Activated naive CD4-positive, alpha-beta T cell treated with anti-CD3 and anti-CD28 coated beads, Interleukin-2, amount 50 U/mL, for 16 hours (primary cell): ENCODE measurements around the gene AP3B1.

Experiments used
- DNase-seq: peaks from one replicate; pipeline ENCODE4 v3.0.0-alpha.2; 2020

The AP3B1 gene

GRCh38 chr5:78289911-78290310 lies 4.6 kb downstream of the AP3B1 start:
- DNase-seq, result no peak

DNA sequence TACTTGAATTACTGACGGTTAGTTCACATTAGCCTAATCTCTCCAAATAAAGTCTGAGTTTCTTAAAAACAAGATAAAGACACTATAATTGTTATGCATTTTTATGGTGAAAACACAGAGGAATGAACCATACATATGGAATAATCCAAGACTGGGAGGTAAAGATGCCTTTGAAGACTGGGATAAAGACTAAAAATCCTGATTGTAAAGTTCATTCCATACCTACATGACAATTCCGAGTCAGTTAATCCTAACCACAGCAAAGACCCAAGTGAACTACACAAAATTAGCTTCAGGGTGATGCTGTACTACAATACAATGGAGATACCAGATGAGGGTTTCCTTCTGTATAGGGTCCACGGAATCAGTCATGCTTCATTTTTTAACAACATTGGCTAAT lies 6.3 kb downstream of the AP3B1 start:
- no peak for DNase-seq

GRCh38 chr5:78287833-78288232 lies 6.7 kb downstream of the AP3B1 start:
- no peak for DNase-seq

DNA sequence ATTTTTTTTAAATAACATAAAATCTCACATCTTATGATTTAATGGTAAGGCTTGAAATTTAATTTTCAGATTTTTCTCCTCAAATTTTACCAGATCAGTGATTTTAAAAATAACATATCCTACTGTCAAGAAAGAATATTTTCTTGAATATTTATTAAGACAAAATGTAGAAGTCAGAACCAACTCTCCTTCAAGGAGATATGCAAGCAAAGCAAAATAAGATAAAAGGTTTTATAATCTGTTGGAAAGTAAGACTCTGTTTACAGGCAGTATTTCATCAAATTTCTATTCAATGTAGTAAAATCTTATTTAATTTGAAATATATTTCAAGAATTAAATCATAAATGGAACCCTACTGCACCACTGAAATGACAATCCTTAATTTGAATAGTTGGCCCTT lies 7.3 kb downstream of the AP3B1 start:
- DNase-seq, result no peak

GRCh38 chr5:78286290-78286689 lies 8.2 kb downstream of the AP3B1 start:
- DNase-seq, result no peak

GRCh38 chr5:78283802-78284201 lies 10.7 kb downstream of the AP3B1 start:
- DNase-seq, result no peak

GRCh38 chr5:78283105-78283504 lies 11.4 kb downstream of the AP3B1 start:
- no peak for DNase-seq

DNA sequence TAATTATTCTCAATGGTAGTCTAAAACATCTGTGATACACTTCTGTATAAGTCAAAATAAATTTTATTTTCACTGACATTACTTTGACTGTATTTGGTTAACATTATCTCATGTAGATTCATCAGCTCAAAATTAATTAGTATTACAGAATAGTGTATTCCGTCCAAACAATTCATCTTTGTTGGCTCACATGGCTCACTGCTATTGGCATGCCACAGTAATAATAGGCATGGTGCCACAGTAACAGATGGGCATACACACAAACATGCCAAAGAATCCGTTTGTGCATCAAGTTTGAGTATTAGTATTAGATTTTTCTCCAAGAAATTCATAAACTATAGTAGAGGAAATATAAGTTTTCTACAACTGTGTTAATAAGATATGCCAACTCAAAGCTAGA lies 14.2 kb downstream of the AP3B1 start:
- no peak for DNase-seq

DNA sequence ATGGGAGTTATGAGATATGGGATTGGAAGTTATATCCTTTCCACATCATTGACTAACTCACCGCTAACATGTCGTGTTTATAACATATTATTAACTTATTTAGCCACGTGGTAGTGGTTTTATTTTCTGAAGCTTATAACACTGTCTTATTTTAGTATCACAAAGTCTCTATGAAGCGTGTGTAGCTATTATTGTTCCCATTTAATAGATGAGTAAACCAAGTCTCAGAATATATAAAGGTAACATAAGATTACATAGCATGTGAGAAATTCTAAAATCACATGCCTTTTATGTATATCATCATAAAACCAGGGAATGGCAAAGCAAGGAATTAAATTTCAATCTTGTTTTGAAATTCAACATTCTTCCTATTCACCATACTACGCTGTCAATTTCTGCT lies 15.3 kb downstream of the AP3B1 start:
- DNase-seq, result no peak

GRCh38 chr5:78277715-78278114 lies 16.8 kb downstream of the AP3B1 start:
- DNase-seq, result no peak

GRCh38 chr5:78275998-78276543 lies 18.4 kb downstream of the AP3B1 start:
- DNase-seq, result no peak

- DNase-seq, result no peak
These were observed 19.8 kb downstream of the AP3B1 start for GRCh38 chr5:78274540-78275197.

DNA sequence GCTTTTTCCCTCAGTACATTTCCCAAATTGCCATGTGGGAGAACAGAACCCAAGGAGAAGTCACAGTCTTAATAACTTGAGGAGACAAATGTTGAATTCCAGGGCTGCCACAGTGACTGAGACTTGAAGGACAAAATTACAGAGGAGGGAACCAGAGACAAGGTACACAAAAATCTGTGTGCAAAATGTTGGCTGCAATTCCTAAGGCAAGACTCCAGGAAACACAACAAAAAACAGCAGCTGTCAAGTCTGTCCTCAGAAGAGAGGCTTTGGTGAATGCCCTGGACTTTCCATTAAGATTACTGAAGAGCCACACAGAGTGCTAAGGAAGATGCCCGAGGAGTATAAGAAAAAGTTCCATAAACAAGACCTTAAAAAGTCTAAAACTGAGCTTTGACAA lies 21.1 kb downstream of the AP3B1 start:
- no peak for DNase-seq

GRCh38 chr5:78271766-78272165 lies 22.7 kb downstream of the AP3B1 start:
- DNase-seq, result no peak

DNA sequence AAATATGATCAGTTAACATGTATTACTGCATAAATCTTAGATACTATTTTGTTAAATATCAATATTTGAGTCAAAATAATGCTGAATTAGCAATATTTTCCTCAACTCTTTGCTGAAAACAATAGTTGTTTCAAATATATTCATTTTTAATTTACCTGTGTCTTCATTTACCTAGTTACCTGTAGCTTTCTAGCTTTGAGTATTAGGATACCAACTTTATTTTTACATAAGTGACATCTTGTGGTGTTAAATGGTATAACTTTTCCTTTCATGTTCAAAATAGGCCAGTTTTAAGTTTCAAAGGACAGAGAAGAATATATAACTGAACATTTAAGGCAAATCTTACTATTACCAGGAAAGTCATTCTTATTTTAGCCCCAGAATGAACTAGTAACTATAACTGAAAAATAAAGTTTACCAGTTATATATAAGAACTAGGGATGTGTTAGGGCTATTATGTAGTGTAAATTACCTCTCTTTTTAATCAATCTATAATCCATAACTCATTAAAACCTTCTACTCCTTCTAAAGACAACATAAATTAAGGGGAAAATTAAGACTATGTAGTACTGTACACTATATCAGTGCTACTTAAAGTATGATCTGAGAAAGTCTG lies 25.3 kb downstream of the AP3B1 start:
- DNase-seq, result no peak

DNA sequence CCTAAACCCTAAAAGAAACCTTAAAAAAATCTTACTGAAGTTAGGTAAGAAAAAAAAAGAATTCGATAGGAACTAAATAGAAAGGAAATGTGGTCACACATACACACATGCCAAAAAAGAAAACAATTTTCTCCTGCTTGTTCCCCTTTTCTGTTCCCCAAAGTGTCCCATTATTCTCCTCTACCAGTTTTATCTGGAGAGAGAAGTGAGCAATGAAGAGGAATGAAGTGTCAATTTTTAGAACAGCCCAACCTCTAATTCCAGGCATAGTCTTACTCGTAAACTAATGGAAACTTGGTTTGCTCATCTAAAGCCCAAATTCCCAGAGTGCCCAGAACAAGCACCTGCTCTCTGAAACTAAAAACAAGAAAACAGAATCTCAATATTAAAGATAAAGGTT lies 26.1 kb downstream of the AP3B1 start:
- no peak for DNase-seq

GRCh38 chr5:78265163-78265562 lies 29.3 kb downstream of the AP3B1 start:
- DNase-seq, result no peak

DNA sequence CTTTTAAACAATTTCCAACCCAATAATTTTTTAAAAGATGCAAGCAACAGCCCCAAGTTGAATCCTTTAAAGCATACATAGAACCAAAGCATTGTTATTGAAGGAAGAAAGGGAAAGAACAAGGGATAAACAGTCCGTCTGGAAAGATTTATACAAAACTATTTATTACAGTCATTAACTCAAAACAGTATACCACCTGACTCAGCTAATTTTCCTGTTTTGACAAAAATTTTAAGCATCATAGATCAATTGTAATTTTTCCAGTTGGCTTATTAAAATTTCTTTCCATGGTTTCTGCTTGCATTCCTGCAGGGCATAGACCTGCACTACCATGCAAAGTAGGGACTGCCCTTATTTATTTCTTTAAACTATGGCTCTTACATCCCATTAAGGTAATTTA lies 29.9 kb downstream of the AP3B1 start:
- DNase-seq, result no peak

- DNase-seq, result no peak
These were observed 33.7 kb downstream of the AP3B1 start for GRCh38 chr5:78260771-78261170.

- no peak for DNase-seq
These were observed 41.3 kb downstream of the AP3B1 start for GRCh38 chr5:78253201-78253600.

- no peak for DNase-seq
These were observed 41.8 kb downstream of the AP3B1 start for GRCh38 chr5:78252715-78253114.

DNA sequence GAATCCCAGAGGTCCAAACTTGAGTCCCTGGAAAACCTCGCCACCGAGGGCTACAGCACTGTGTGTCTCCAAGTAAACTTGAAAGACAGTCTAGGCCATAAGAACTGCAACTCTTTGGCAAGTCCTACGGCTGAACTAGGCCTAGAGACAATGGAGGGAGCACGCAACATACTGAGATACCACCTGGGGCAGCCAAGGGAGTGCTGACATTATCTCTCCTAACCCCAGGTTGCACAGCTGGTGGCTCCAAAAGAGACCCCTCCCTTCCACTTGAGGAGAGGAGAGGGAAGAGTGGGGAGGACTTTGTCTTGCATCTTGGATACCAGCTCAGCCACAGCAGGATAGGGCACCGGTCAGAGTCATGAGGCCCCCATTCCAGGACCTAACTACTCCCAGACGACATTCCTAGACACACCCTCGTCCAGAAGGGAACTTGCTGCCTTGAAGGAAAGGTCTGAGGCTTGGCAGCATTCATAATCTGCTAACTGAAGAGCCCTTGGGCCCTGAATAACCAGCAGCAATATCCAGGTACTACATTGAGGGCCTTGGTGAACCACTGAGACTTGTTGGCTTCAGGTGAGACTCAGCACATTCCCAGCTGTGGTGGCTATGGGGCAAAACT lies 42.7 kb downstream of the AP3B1 start:
- DNase-seq, result no peak

DNA sequence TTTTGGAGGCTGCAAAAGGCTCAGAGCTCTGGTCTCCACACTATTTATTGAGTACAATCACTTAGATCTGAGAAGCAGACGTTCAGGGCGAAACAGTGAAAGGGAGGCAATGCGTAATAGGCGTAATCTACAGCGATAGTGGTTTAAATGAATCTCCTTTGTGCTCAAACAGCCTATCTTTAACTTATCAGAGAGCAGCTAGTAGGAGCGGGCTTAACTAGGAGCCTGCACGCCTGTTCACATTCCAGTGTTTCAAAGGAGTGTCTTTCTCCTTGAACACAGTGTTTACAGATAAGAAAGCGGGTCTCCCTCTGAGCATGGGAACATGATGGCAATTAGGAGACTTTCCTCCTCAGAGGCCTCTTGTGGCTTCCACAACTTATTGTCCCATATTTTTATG lies 49.4 kb downstream of the AP3B1 start:
- DNase-seq, result no peak

GRCh38 chr5:78243639-78244038 lies 50.9 kb downstream of the AP3B1 start:
- DNase-seq, result no peak
